Liver (tissue), 9 donors: ENCODE results near the gene NDUFB7. TPM values are rescaled to one million over a fixed set of nuclear protein-coding genes. Genes with fewer than 3 reads are reported as not detected.

Experiments
- DNase-seq: peaks from one replicate; pipeline ENCODE4 v3.0.0-alpha.2; 2017; ENCODE audit warnings: low spot score
- H3K27ac ChIP-seq, 2 donors: one replicate each; pipeline ENCODE4 v1.7.0; 2013; ENCODE audit warnings: inconsistent platforms in 2 of 2, low read length in 2 of 2, control low read depth in 1 of 2, low read depth in 1 of 2, mild to moderate bottlenecking in 1 of 2
- H3K27me3 ChIP-seq, 4 donors: one replicate each; pipeline versions ENCODE4 v1.6.1 to v1.7.0; 2013; ENCODE audit warnings: low read length in 3 of 4, inconsistent platforms in 1 of 4, mild to moderate bottlenecking in 1 of 4, moderate library complexity in 1 of 4; ENCODE audit not compliant: control insufficient read depth in 4 of 4, insufficient read depth in 4 of 4
- H3K36me3 ChIP-seq, 4 donors: one replicate each; pipeline versions ENCODE4 v1.6.1 to v1.7.0; 2013; ENCODE audit warnings: low read length in 3 of 4, mild to moderate bottlenecking in 3 of 4, low read depth in 1 of 4, moderate library complexity in 1 of 4; ENCODE audit not compliant: control insufficient read depth in 4 of 4, insufficient read depth in 3 of 4
- H3K4me1 ChIP-seq, 4 donors: one replicate each; pipeline versions ENCODE4 v1.6.1 to v1.7.0; 2013; ENCODE audit warnings: low read length in 3 of 4, mild to moderate bottlenecking in 3 of 4, moderate library complexity in 1 of 4; ENCODE audit not compliant: control insufficient read depth in 4 of 4, insufficient read depth in 4 of 4
- H3K4me3 ChIP-seq, 3 donors: one replicate each; pipeline versions ENCODE4 v1.6.1 to v1.7.0; 2013; ENCODE audit warnings: low read length in 3 of 3, control low read depth in 1 of 3, low read depth in 1 of 3, mild to moderate bottlenecking in 1 of 3
- H3K9ac ChIP-seq, 2 donors: one replicate each; pipeline ENCODE4 v1.7.0; 2013; ENCODE audit warnings: low read length in 2 of 2, mild to moderate bottlenecking in 2 of 2, moderate library complexity in 2 of 2, control low read depth in 1 of 2, low read depth in 1 of 2
- H3K9me3 ChIP-seq, 4 donors: one replicate each; pipeline versions ENCODE4 v1.6.1 to v1.7.0; 2013; ENCODE audit warnings: low read length in 3 of 4; ENCODE audit not compliant: control insufficient read depth in 4 of 4
- ATF3 ChIP-seq: IDR thresholded peaks from 2 replicates; pipeline ENCODE4 v1.6.1; 2016; ENCODE audit warnings: antibody characterized with exemption
- EGR1 ChIP-seq, 2 donors: IDR thresholded peaks; 2 replicates each; pipeline ENCODE4 v1.6.1; 2016 to 2018; ENCODE audit warnings: antibody characterized with exemption in 2 of 2, low read depth in 2 of 2
- FOXA1 ChIP-seq: IDR thresholded peaks from 2 replicates; pipeline ENCODE4 v1.6.1; 2016; ENCODE audit warnings: antibody characterized with exemption
- FOXA2 ChIP-seq: IDR thresholded peaks from 2 replicates; pipeline ENCODE4 v1.6.1; 2016; ENCODE audit warnings: antibody characterized with exemption
- JUND ChIP-seq, 2 donors: IDR thresholded peaks; 2 replicates each; pipeline ENCODE4 v1.6.1; 2016; ENCODE audit warnings: antibody characterized with exemption in 2 of 2
- NR2F2 ChIP-seq: IDR thresholded peaks from 2 replicates; pipeline ENCODE4 v1.6.1; 2016; ENCODE audit warnings: antibody characterized with exemption
- RXRA ChIP-seq, 2 donors: IDR thresholded peaks; 2 replicates each; pipeline ENCODE4 v1.6.1; 2017 to 2018; ENCODE audit warnings: antibody characterized with exemption in 2 of 2, mild to moderate bottlenecking in 1 of 2
- SP1 ChIP-seq: IDR thresholded peaks from 2 replicates; pipeline ENCODE4 v1.6.1; 2018; ENCODE audit warnings: antibody characterized with exemption, mild to moderate bottlenecking
- ZBTB33 ChIP-seq: IDR thresholded peaks from 2 replicates; pipeline ENCODE4 v1.6.1; 2016; ENCODE audit warnings: antibody characterized with exemption
- WGBS: extraction: QIAGEN DNeasy Blood & Tissue Kit; methylation state at CpG from one replicate; pipeline ENCODE4 v1.1.7; 2013; 5-methylcytosine and 5-hydroxymethylcytosine counted together
- polyA plus RNA-seq, 2 donors: library from polyadenylated mRNA; stranded (reverse) in 1 of 2; unstranded in 1 of 2; fragments of 200-250 nt in 1 of 2; fragments of >200 nt in 1 of 2; fragmentation: Nextera tagmentation in 1 of 2; extraction: Ambion mirVana in 1 of 2; gene quantifications; one replicate each; pipeline versions ENCODE4 v1.2.1 to v1.2.3, GENCODE V29; 2013 to 2015
- total RNA-seq, 2 donors: library from RNA; depleted of rRNA; stranded (reverse); fragments of >200 nt; gene quantifications; one replicate each; pipeline ENCODE4 v1.2.3, GENCODE V29; 2014
- TF ChIP-seq, protein P1 (sequence below): IDR thresholded peaks from 2 replicates; pipeline ENCODE4 v1.6.1; 2016; ENCODE audit warnings: antibody characterized with exemption
- TF ChIP-seq, protein P2 (sequence below): fragments of 150-350 bp; IDR thresholded peaks from 2 replicates; pipeline ENCODE4 v1.5.1; 2017; ENCODE audit warnings: improper control_type of control experiment, low read depth, low read length; ENCODE audit not compliant: missing input control
- donor health status: healthy.
- donor health status: healthy.
- donor health status: healthy.
- donor health status: healthy.
- donor health status: healthy.

Gene NDUFB7
- total and polyA plus RNA-seq, 4 donors: 110 to 293 (median 252) TPM

DNA sequence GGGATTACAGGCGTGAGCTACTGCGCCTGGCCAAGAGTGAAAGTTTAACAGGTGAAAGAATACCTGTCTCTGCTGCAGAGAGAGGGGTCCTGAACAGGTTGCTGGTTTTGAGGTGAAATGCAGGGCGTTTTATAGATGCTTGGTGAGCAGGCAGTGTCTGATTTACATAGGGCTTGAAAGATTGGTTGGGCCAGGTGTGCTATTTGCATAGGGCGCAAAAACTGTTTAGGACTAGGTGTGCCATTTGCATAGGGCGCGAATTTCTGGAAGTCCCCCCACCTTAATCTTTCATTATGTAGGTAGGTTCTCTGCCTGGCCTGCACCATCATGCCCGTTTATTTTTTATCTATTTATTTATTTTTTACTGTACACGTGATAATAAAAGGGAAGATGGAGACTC lies 4.5 kb upstream of the NDUFB7 start:
- Histone ChIP-seq H3K9me3 (no peaks in the 10 kb centered on the region), H3K4me1 (peaks cover 0 to 6% (median under 1%) of the 10 kb centered on the region in 4 donors), H3K4me3 (no peak overlapping the region), H3K27me3 (no peaks in the 10 kb centered on the region), H3K36me3 (no peaks in the 10 kb centered on the region), H3K9ac (no peak overlapping the region), H3K27ac (no peak overlapping the region)
- DNase-seq: no peak
- TF ChIP-seq JUND (IDR thresholded peaks at IDR 0.05) (no peak), FOXA1 (no peak), ATF3 (no peak), NR2F2 (no peak)
- TF ChIP-seq, protein P1, sequence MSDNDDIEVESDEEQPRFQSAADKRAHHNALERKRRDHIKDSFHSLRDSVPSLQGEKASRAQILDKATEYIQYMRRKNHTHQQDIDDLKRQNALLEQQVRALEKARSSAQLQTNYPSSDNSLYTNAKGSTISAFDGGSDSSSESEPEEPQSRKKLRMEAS: no peak
- 80% methylated on average over 8 of the region's 8 CpGs for WGBS

GRCh38 chr19:14575428-14575980 lies 3.6 kb upstream of the NDUFB7 start:
- Histone ChIP-seq H3K4me3 (no peak overlapping the region), H3K27me3 (no peaks in the 10 kb centered on the region), H3K4me1 (peaks cover 6 to 14% (median 9%) of the 10 kb centered on the region in 4 donors), H3K9me3 (no peaks in the 10 kb centered on the region), H3K9ac (no peak overlapping the region), H3K36me3 (no peaks in the 10 kb centered on the region), H3K27ac (no peak overlapping the region)
- TF ChIP-seq ZBTB33 (no peak), SP1 (no peak), NR2F2 (no peak), FOXA2 (no peak), EGR1 (IDR thresholded peaks at IDR 0.05; ENCODE audit: low read depth in 2 of 2) (no peak), FOXA1 (no peak), RXRA (IDR thresholded peaks at IDR 0.05) (no peak), JUND (IDR thresholded peaks at IDR 0.05) (no peak)
- TF ChIP-seq, protein P2, sequence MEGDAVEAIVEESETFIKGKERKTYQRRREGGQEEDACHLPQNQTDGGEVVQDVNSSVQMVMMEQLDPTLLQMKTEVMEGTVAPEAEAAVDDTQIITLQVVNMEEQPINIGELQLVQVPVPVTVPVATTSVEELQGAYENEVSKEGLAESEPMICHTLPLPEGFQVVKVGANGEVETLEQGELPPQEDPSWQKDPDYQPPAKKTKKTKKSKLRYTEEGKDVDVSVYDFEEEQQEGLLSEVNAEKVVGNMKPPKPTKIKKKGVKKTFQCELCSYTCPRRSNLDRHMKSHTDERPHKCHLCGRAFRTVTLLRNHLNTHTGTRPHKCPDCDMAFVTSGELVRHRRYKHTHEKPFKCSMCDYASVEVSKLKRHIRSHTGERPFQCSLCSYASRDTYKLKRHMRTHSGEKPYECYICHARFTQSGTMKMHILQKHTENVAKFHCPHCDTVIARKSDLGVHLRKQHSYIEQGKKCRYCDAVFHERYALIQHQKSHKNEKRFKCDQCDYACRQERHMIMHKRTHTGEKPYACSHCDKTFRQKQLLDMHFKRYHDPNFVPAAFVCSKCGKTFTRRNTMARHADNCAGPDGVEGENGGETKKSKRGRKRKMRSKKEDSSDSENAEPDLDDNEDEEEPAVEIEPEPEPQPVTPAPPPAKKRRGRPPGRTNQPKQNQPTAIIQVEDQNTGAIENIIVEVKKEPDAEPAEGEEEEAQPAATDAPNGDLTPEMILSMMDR: no peak
- no peak for DNase-seq
- WGBS: 86% methylated on average over 6 of the region's 6 CpGs

DNA sequence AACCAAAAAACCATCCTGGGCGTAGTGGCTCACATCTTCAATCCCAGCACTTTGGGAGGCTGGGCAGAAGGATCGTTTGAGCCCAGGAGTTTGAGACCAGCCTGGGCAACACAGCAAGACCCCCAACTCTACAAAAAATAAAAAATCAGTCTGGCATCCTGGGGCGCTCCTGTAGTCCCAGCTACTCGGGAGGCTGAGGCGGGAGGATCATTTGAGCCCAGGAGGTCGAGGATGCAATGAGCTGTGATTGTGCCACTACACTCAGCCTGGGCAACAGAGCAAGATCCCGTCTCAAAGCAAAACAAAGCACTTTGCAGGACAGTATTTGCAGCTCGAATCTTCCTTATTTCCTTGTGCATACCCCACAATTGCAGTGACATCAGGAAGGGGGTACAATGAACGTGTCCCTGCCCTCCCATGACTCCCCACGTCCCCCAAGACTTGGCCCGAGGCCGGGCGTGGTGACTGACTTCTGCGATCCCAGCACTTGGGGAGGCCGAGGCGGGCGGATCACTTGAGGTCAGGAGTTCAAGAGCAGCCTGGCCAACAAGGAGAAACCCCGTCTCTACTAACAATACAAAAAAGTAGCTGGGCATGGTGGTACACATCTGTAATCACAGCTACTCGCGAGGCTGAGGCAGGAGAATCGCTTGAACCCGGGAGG lies 870 bp downstream of the NDUFB7 start:
- DNase-seq: no peak
- H3K27ac ChIP-seq: no peak overlapping the region

More for the DNA sequence above, 870 bp downstream of the NDUFB7 start:
- Histone ChIP-seq H3K27me3 (no peaks in the 10 kb centered on the region), H3K4me1 (peaks cover 7 to 16% (median 12%) of the 10 kb centered on the region in 4 donors), H3K9ac (peak overlapping the region; percentile 59 to 99), H3K36me3 (peaks cover 0 to under 1% (median 0%) of the 10 kb centered on the region in 4 donors), H3K4me3 (peak overlapping the region; percentile 76 to 99 (median 93)), H3K9me3 (no peaks in the 10 kb centered on the region)
- no peak for TF ChIP-seq JUND (IDR thresholded peaks at IDR 0.05)
- 41% methylated on average over 22 of the region's 22 CpGs for WGBS
